HG03175 (cell line): Measurements from ENCODE around the gene SLC38A6.

Experiments used
- ATAC-seq: cut with Tn5 transposase; IDR thresholded peaks from one replicate; pipeline ENCODE4 v1.9.1; 2021; ENCODE audit warnings: mild to moderate bottlenecking, moderate library complexity; ENCODE audit not compliant: unreplicated experiment

Gene SLC38A6

DNA sequence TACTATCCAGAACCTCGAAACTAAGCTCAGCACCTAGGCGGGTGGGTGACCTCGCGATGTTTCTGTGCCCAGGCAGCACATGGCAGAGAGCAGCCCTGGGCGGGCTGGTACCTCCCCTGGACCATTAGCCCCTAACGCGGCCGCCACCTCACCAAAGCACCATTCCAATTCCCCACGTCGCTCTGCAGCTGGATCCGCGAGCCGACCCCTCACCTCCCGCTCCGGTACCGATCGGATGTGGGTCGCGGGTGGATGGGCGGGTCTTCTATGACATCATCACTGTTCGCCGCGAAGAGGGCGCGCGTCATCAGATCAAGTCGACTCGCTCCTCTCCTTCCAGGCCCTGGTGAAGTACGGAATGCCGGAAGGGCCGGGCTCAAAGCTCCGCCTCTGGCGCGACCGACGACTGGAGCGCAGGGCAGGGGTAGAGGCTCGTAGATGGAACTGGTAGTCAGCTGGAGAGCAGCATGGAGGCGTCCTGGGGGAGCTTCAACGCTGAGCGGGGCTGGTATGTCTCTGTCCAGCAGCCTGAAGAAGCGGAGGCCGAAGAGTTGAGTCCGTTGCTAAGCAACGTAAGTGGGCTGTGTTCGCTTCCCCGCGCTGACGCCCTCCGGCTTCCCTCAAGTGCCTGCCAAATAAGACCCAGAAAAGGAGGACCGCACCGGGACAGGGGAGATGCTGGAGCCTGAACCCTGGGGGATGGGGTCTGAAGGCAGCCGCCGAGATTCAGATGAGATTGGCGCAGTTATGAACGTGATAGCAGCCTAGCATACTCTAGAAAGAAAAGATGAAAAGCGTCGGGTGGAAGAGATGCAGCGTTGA is at the start of gene SLC38A6, which contains the start of gene TRMT5:
TSS of gene SLC38A6 (plus strand) at position 435 of the 822 bp plus-strand sequence. CDS start at position 468, 33 bp downstream.
TSS of gene TRMT5 (minus strand) at position 269 of the 822 bp plus-strand sequence. CDS start at position 163, 106 bp downstream.
- peak; percentile 87 for ATAC-seq

DNA sequence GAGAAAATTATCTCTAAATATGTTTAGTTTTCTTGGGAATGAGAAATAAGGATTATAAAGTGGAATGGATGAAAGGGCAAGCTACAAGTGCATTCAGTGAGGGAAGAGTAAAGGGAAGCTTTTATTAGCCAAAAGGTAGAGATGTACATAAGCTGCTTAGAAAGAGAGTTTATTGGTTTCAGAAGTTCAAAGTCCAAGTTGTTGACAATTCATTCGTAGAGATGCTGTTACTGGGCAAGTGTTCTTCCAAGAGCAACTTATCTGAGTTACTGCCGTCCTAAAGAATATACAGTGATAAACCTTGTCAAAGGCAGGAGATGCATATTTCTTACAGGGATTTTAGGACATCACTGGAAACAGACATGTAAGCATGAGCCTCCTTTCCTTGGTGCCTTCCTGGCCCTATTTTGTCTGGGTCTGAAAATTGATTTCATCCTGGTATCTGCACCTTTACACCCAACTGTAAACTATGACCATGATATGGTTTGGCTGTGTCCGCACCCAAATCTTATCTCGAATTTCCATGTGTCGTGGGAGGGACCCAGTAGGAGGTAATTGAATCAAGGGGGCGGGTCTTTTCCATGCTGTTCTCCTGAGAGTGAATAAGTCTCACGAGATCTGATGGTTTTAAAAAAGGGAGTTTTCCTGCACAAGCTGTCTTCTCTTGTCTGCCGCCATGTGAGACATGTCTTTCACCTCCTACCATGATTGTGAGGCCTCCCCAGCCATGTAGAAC is 47.0 kb upstream of the SLC38A6 start:
- ATAC-seq: no peak

GRCh38 chr14:60935319-60935718 is 45.7 kb upstream of the SLC38A6 start:
- no peak for ATAC-seq

GRCh38 chr14:60943637-60944032 is 37.4 kb upstream of the SLC38A6 start:
- no peak for ATAC-seq

DNA sequence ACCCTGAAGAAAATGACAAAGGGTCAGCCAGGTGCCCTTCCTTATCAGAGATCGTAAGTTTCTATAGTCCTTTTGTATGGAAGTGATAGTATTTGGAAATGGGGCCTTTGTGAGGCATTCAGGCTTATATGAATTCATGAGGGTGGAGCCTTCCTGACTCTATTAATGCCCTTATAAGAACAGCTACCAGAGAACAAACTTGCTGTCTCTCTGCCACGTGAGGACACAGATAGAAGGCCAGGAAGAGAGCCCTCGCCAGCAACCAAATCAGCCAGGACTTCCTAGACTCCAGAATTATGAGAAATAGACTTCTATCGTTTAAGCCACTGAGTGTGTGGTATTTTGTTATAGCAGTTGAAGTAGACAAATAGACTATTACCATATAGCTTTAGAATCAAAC is 36.8 kb upstream of the SLC38A6 start:
- ATAC-seq: no peak

DNA sequence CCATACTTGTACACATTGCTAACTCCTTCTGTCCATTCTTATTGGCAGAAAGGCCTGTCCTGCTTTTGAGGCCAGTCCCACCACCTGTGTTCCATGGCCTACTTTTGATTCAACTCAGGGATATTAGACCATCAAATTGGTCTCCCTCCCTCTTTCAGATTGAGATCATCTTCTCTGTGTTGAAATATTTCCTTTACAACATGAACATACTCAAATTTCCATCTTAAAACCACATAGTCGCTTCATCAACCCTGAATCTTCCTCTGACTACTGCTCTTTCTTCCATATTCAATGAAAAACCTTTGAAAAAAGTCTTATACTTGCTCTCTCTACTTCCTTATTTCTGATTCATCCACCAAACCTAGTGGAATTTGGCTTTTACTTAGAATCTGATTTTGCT is 35.1 kb upstream of the SLC38A6 start:
- ATAC-seq: no peak

- no peak for ATAC-seq
Measured at GRCh38 chr14:60946773-60947172, 34.3 kb upstream of the SLC38A6 start.

DNA sequence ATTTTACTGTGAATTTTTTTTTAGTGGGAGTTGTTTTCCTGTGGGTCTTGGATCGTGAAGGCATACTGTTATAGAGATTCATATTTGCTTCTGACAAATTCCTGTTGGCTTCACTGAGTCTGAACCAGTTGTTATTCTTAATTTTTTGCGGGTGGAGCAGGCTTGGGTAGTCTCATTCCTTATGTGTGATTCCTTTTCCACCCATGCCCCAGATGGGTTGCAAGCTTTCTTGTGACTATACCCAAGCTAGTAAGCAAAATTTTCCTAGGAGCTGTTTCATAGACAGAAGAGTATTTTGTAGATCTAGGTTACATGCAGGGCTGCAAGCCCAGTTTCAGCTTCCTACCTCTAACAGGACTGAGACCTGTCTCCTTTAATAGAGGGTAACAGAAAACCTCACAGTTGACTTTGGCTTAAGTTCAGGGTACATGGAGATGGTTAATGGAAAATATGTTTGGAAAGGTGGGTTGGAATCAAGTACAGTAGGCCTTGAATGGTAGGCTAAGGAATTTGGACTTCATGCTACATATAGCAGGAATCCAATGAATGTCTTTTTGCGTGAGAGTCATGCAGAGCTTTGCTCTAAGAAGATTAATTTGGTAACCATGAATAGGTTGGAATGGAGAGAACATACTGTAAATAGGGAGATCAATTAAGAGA is 29.1 kb upstream of the SLC38A6 start:
- no peak for ATAC-seq

DNA sequence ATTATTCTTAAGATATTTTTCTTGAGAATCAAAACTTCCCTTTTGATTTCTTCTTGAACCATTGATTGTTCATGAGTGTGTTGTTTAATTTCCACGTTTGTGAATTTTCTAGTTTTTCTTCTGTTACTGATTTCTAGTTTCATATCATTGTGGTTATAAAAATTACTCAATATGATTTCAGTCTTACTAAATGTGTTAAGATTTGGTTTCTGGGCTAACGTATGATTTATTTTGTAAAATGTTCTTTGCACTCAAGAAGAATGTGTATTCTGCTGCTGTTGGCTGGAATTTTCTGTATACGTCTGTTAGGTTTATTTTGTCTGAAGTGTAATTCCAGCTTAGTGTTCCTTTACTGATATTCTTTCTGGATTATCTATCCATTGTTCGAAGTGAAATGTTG is 24.8 kb upstream of the SLC38A6 start:
- no peak for ATAC-seq

DNA sequence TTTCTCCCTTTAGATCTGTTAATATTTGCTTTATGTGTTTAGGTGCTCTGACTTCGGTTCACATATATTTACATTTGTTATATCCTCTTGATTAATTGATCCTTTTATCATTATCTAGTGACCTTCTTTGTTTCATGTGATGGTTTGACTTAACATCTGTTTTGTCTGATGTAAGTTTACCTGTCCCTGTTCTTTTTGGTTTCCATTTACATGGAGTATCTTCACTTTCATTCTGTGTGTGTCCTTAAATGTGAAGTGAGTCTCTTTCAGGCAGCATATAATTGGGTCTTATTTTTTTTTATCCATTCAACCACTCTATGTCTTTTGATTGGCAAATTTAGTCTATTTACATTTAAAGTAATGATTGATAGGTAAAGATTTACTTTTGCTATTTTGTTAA is 24.4 kb upstream of the SLC38A6 start:
- ATAC-seq: no peak

DNA sequence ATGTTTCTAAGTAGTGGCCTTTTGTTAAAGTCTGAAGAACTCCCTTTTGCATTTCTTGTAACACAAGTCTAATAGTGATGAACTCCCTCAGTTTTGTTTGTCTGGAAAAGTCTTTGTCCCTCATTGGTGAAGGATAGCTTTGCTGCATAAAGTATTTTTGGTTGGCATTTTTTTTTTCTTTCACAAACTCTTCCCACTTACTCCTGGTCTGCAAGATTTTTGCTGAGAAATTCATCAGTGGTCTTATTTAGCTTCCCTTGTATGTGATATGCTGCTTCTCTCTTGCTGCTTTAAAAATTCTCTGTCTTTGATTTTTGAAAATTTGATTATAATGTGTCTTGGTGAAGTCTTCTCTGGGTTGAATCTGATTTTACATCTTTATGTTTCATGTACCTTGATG is 22.9 kb upstream of the SLC38A6 start:
- no peak for ATAC-seq

DNA sequence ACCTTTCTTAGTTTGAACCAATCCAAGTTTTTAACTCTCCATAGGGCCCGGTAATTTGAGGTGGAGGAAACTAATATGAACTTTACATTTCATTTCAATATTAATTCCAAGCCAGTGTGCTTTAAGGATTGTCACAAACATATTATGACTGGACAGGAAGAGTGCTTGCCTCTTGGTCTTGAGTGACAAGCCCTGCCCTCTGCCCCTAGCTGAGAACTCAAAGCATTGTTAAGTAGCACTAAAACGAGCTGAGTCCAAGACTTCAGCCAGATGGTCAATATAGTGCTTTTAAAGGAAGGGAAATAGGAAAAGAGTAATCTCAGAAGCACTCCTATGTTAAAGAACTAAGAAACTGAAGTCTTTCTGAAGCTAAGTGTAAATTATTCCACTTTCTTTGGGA is 17.3 kb upstream of the SLC38A6 start:
- no peak for ATAC-seq

- ATAC-seq: no peak
Measured at GRCh38 chr14:60964904-60965303, 16.1 kb upstream of the SLC38A6 start.

GRCh38 chr14:60965402-60965801 is 15.6 kb upstream of the SLC38A6 start:
- no peak for ATAC-seq

DNA sequence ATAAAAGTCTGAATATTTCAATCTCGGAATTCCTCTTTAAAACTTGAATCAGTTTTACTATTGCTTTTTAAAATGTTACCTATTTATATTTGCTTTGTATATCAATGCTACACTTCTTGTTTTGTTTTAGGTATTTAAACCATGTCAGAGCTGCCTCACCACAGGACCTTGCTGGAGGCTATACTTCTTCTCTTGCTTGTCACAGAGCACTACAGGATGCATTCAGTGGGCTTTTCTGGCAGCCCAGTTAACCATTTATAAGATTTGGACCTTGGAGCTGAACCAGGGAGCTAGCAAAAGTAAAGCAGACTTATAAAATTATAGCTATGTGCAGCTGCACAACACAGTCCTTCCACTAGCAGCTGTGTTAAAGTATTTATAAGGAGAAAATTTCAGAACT is 12.9 kb upstream of the SLC38A6 start:
- no peak for ATAC-seq

DNA sequence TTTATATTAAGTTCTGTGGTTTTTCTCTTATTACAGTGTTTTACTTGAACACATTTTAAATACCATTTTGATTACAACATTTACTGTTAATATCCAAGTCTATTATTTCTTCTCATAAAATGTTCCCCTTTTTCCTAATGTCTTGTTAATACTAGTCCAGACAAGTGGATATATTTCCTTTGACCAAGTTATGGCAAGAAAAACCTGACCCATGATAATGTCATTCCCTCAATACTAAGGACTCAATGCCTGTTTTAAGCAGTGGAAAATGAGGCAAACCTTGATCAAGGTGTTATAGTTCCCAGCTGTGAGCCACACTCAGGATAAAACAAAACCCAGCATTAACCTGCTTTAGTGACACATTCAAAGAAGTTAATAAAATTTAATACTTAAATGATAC is 12.4 kb upstream of the SLC38A6 start:
- ATAC-seq: no peak

DNA sequence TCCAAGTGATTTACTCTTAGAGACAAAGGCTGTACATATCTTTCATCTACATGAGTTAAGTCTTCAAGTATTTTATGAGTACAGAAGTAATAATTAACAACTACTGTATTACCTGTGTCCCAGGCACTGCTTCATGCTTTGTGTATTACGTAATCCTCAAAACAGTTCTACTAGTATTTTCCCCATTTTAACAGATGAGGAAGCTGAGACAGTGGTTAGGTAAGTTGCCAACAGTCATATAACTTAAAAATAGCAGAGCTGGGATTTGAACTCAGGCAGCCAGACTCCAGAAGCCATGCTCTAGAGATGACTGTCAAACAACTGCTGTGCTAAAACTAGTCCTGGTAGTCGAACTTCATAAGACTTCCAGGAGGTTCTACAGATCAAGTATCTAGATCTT is 10.9 kb upstream of the SLC38A6 start:
- ATAC-seq: no peak

DNA sequence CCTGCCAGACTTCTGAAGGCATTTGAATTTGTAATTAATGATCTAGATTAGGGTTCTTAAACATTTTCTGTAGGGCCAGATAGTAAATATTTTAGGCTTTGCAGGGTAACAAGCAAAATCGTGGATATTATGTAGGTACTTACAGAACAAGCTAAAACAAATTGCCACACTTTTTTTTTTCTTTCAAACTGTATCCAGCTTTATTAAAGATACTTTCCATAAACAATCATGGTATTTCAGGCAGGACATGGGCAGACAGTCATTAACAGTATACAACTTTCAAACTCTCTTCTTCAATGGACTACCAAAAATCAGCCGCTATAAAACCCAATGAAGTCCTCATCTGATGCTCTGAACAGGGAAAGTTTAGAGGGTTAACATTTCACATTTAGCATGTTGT is 9.8 kb upstream of the SLC38A6 start:
- no peak for ATAC-seq

GRCh38 chr14:60972295-60972694 is 8.8 kb upstream of the SLC38A6 start:
- no peak for ATAC-seq

DNA sequence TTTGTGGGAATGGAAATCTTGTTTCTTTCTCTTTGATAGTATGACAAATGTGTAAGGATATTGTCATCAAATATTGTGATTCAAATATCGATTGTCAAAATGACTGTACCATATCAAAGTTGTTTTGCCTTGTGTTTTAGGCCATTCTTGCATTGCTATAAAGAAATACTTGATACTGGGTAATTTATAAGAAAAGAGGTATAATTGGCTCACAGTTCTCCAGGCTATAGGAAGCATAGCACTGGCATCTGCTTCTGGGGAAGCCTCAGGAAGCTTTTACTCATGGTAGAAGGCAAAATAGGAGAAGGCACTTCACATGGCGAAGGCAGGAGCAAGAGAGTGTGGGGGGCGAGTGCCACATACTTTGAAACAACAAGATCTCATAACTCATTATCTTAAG is 8.0 kb upstream of the SLC38A6 start:
- no peak for ATAC-seq

- ATAC-seq: no peak
Measured at GRCh38 chr14:60974090-60974651, 6.9 kb upstream of the SLC38A6 start.
